ENCODE data around the gene C16orf54.
"Not testable (repeated sequence)": the region's sequence is repeated elsewhere in the genome, so short reads cannot be mapped to it uniquely, and the experiment has no call there.

C16orf54 gene

DNA sequence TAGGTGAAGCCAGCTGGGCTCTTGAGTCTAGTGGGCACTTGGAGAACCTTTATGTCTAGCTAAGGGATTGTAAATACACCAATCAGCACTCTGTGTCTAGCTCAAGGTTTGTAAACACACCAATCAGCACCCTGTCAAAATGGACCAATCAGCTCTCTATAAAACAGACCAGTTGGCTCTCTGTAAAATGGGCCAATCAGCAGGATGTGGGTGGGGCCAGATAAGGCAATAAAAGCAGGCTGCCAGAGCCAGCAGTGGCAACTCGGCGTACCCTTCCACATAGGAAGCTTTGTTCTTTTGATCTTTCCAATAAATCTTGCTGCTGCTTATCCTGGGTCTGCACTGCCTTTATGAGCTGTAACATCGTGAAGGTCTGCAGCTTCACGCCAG is 3.0 kb upstream of the C16orf54 start:
- not testable (repeated sequence) for H3K4me1 ChIP-seq (ENCODE audit: control insufficient read depth, insufficient read depth, low read length, poor library complexity, severe bottlenecking); H3K27ac ChIP-seq (ENCODE audit: low read depth, low read length, severe bottlenecking); H3K9me3 ChIP-seq (ENCODE audit: control insufficient read depth, low read length); H3K4me3 ChIP-seq (ENCODE audit: extremely low read depth, insufficient read depth, low read length, poor library complexity, severe bottlenecking); H3K36me3 ChIP-seq (ENCODE audit: control insufficient read depth, insufficient read depth, low read length)
- WGBS, 2 experiments (ENCODE audit: insufficient coverage in 2 of 2) = 90 to 94% methylated on average over 4 of the region's 4 CpGs

DNA sequence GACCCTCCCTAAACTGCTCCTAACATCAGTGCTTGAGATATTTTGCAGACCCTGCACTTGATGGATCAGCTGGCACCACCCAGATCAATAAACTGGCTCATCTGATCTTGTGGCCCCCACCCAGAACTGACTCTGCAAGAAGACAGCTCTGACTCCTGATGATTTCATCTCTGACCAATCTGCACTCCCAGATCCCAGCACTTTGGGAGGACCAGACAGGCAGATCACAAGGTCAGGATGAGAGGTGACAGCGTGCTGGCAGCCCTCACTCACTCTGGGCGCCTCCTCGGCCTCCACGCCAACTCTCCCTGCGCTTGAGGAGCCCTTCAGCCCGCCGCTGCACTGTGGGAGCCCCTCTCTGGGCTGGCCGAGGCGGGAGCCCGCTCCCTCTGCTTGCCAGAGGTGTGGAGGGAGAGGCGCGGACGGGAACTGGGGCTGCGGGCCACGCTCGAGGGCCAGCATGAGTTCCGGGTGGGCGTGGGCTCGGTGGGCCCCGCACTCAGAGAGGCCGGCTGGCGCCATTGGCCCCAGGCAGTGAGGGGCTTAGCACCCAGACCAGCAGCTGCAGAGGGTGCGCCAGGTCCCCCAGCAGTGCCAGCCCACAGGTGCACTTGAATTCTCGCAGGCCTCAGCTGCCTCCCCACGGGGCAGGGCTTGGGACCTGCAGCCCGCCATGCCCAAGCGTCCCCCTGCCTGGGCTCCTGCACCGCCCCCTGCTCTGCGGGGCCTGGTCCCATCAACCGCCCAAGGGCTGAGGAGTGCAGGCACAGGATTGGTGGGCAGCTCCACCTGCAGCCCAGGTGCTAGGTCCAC is 2.4 kb upstream of the C16orf54 start:
- WGBS, 2 experiments (ENCODE audit: insufficient coverage in 2 of 2) = 92 to 94% methylated on average over 18 to 27 of the region's 30 CpGs
- H3K36me3 ChIP-seq (ENCODE audit: control insufficient read depth, insufficient read depth, low read length) = no peaks in the 10 kb centered on the region
- no peaks in the 10 kb centered on the region for H3K9me3 ChIP-seq (ENCODE audit: control insufficient read depth, low read length)
- no peaks in the 10 kb centered on the region for H3K4me1 ChIP-seq (ENCODE audit: control insufficient read depth, insufficient read depth, low read length, poor library complexity, severe bottlenecking)
- H3K27ac ChIP-seq (ENCODE audit: low read depth, low read length, severe bottlenecking) = no peak overlapping the region
- no peak overlapping the region for H3K4me3 ChIP-seq (ENCODE audit: extremely low read depth, insufficient read depth, low read length, poor library complexity, severe bottlenecking)

GRCh38 chr16:29746518-29746917 is 728 bp upstream of the C16orf54 start:
- not testable (repeated sequence) for H3K36me3 ChIP-seq (ENCODE audit: control insufficient read depth, insufficient read depth, low read length); H3K27ac ChIP-seq (ENCODE audit: low read depth, low read length, severe bottlenecking); H3K4me1 ChIP-seq (ENCODE audit: control insufficient read depth, insufficient read depth, low read length, poor library complexity, severe bottlenecking); H3K9me3 ChIP-seq (ENCODE audit: control insufficient read depth, low read length); H3K4me3 ChIP-seq (ENCODE audit: extremely low read depth, insufficient read depth, low read length, poor library complexity, severe bottlenecking)
- 67 to 93% methylated on average over 1 to 3 of the region's 4 CpGs for WGBS, 2 experiments (ENCODE audit: insufficient coverage in 2 of 2)

DNA sequence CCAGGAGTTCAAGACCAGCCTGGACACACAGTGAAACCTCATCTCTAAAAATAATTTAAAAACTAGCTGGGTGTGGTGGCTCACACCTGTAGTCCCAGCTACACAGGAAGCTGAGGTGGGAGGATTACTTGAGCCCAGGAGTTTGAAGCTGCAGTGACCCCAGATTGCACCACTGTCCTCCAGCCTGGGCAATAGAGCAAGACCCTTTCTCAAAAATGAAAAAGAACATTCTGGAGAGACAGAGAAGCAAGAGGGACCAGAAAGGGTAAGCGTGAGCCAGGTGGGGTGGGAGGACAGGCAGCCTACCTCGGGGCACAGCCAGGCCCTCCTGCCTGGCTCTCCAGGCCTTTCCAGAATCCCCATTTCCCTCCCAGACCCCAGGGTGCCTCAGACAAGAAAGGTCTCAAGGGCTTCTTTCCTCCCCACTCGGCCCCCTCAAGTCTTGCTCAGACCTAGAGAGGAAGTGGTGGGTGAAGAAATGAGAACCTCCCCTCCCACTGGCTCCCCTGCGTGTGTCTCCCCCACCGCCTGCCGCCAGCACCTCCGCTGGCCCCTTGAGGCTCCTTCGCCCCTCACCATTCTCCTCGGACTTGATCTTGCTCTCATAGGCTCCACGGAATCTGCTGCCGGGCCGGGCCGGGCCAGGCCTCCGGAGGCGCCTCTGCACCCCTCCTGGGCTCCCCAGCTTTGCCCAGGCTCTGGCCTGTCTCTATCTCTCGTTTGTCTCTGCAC is 503 bp downstream of the C16orf54 start:
- no peaks in the 10 kb centered on the region for H3K4me1 ChIP-seq (ENCODE audit: control insufficient read depth, insufficient read depth, low read length, poor library complexity, severe bottlenecking)
- H3K9me3 ChIP-seq (ENCODE audit: control insufficient read depth, low read length) = no peaks in the 10 kb centered on the region
- WGBS, 2 experiments (ENCODE audit: insufficient coverage in 2 of 2) = 80 to 81% methylated on average over 13 of the region's 16 CpGs
- no peaks in the 10 kb centered on the region for H3K36me3 ChIP-seq (ENCODE audit: control insufficient read depth, insufficient read depth, low read length)
- no peak overlapping the region for H3K4me3 ChIP-seq (ENCODE audit: extremely low read depth, insufficient read depth, low read length, poor library complexity, severe bottlenecking)
- no peak overlapping the region for H3K27ac ChIP-seq (ENCODE audit: low read depth, low read length, severe bottlenecking)

DNA sequence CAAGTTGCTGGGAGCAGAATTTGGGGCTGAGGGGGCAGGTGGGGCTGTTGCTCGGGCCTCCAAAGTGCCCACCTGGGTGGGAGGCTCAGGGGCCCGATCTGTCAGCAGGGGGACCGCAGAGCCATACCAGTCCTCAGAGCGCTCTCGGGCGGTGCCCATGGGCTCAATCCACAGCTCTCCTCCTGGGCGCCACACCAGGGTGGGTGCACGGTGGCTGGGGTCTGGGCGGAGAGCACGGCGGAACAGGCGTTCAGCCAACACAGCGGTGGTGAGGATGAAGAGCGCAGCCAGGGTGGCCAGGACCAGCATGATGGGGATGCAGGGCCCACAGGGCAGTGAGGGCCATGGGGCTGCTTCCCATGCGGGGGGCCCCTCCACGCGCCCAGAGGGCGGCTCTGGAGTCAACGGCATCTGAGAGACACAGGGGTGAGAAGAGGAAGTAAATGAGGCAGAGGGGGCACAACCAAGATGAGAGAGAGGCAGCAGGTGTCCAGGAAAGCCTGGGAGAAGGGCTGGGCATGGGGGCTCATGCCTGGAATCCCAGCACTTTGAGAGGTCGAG is 1.2 kb downstream of the C16orf54 start:
- 91 to 94% methylated on average over 17 to 20 of the region's 20 CpGs for WGBS, 2 experiments (ENCODE audit: insufficient coverage in 2 of 2)
- Histone ChIP-seq H3K9me3 (ENCODE audit: control insufficient read depth, low read length) (no peaks in the 10 kb centered on the region), H3K4me1 (ENCODE audit: control insufficient read depth, insufficient read depth, low read length, poor library complexity, severe bottlenecking) (no peaks in the 10 kb centered on the region), H3K4me3 (ENCODE audit: extremely low read depth, insufficient read depth, low read length, poor library complexity, severe bottlenecking) (no peak overlapping the region), H3K27ac (ENCODE audit: low read depth, low read length, severe bottlenecking) (no peak overlapping the region), H3K36me3 (ENCODE audit: control insufficient read depth, insufficient read depth, low read length) (no peaks in the 10 kb centered on the region)

GRCh38 chr16:29743827-29744531 is 1.8 kb downstream of the C16orf54 start:
- Histone ChIP-seq H3K4me1 (ENCODE audit: control insufficient read depth, insufficient read depth, low read length, poor library complexity, severe bottlenecking) (no peaks in the 10 kb centered on the region), H3K4me3 (ENCODE audit: extremely low read depth, insufficient read depth, low read length, poor library complexity, severe bottlenecking) (no peak overlapping the region), H3K9me3 (ENCODE audit: control insufficient read depth, low read length) (no peaks in the 10 kb centered on the region), H3K36me3 (ENCODE audit: control insufficient read depth, insufficient read depth, low read length) (no peaks in the 10 kb centered on the region), H3K27ac (ENCODE audit: low read depth, low read length, severe bottlenecking) (no peak overlapping the region)
- WGBS, 2 experiments (ENCODE audit: insufficient coverage in 2 of 2) = 91 to 94% methylated on average over 16 to 17 of the region's 21 CpGs

DNA sequence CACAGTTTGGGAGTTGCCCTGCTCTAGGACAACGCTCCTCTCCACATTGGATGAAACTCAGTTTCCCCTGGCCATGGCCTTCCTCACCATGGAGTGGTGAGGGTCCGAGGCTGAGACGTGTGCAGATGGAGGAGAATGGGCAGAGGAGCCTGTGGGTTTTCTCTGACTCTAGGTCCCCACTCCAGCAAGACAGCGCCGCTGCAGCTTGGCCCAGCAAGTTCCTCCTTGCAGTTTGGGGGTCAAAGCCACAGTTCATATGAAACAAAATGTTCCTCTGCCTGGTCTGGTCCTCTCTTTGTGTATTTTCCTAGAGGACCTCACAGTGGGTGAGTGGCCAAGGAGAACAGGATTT is 2.3 kb downstream of the C16orf54 start:
- H3K36me3 ChIP-seq (ENCODE audit: control insufficient read depth, insufficient read depth, low read length) = no peaks in the 10 kb centered on the region
- H3K4me1 ChIP-seq (ENCODE audit: control insufficient read depth, insufficient read depth, low read length, poor library complexity, severe bottlenecking) = no peaks in the 10 kb centered on the region
- H3K27ac ChIP-seq (ENCODE audit: low read depth, low read length, severe bottlenecking) = no peak overlapping the region
- WGBS, 2 experiments (ENCODE audit: insufficient coverage in 2 of 2) = 89 to 96% methylated on average over 5 of the region's 5 CpGs
- H3K4me3 ChIP-seq (ENCODE audit: extremely low read depth, insufficient read depth, low read length, poor library complexity, severe bottlenecking) = no peak overlapping the region
- H3K9me3 ChIP-seq (ENCODE audit: control insufficient read depth, low read length) = no peaks in the 10 kb centered on the region

GRCh38 chr16:29742683-29743275 is 3.0 kb downstream of the C16orf54 start:
- 90 to 94% methylated on average over 5 of the region's 7 CpGs for WGBS, 2 experiments (ENCODE audit: insufficient coverage in 2 of 2)
- no peaks in the 10 kb centered on the region for H3K36me3 ChIP-seq (ENCODE audit: control insufficient read depth, insufficient read depth, low read length)
- no peak overlapping the region for H3K27ac ChIP-seq (ENCODE audit: low read depth, low read length, severe bottlenecking)
- H3K9me3 ChIP-seq (ENCODE audit: control insufficient read depth, low read length) = no peaks in the 10 kb centered on the region
- H3K4me3 ChIP-seq (ENCODE audit: extremely low read depth, insufficient read depth, low read length, poor library complexity, severe bottlenecking) = no peak overlapping the region
- H3K4me1 ChIP-seq (ENCODE audit: control insufficient read depth, insufficient read depth, low read length, poor library complexity, severe bottlenecking) = no peaks in the 10 kb centered on the region

GRCh38 chr16:29740630-29741015 is 5.2 kb downstream of the C16orf54 start:
- H3K9me3 ChIP-seq (ENCODE audit: control insufficient read depth, low read length); H3K36me3 ChIP-seq (ENCODE audit: control insufficient read depth, insufficient read depth, low read length); H3K4me3 ChIP-seq (ENCODE audit: extremely low read depth, insufficient read depth, low read length, poor library complexity, severe bottlenecking); H3K27ac ChIP-seq (ENCODE audit: low read depth, low read length, severe bottlenecking); H3K4me1 ChIP-seq (ENCODE audit: control insufficient read depth, insufficient read depth, low read length, poor library complexity, severe bottlenecking): not testable (repeated sequence)
- WGBS, 2 experiments (ENCODE audit: insufficient coverage in 2 of 2) = 91 to 100% methylated on average over 1 to 8 of the region's 11 CpGs

- not testable (repeated sequence) for H3K4me1 ChIP-seq (ENCODE audit: control insufficient read depth, insufficient read depth, low read length, poor library complexity, severe bottlenecking); H3K4me3 ChIP-seq (ENCODE audit: extremely low read depth, insufficient read depth, low read length, poor library complexity, severe bottlenecking); H3K27ac ChIP-seq (ENCODE audit: low read depth, low read length, severe bottlenecking); H3K9me3 ChIP-seq (ENCODE audit: control insufficient read depth, low read length); H3K36me3 ChIP-seq (ENCODE audit: control insufficient read depth, insufficient read depth, low read length)
- WGBS, 2 experiments (ENCODE audit: insufficient coverage in 2 of 2) = 93 to 94% methylated on average over 5 of the region's 6 CpGs
Measured at GRCh38 chr16:29739927-29740629, 5.7 kb downstream of the C16orf54 start.

All from mesodermal cell (in vitro differentiated cells).